ENCODE measurements around the gene TXNDC11.

TXNDC11 gene

GRCh38 chr16:11717811-11718210 is 24.8 kb downstream of the TXNDC11 start:
- no peak for DNase-seq

- DNase-seq = no peak
These were observed 26.3 kb downstream of the TXNDC11 start for GRCh38 chr16:11716336-11716735.

- no peak for DNase-seq
These were observed 27.3 kb downstream of the TXNDC11 start for GRCh38 chr16:11715246-11715947.

- no peak for DNase-seq
These were observed 30.5 kb downstream of the TXNDC11 start for GRCh38 chr16:11712122-11712521.

- DNase-seq = no peak
These were observed 31.0 kb downstream of the TXNDC11 start for GRCh38 chr16:11711662-11712061.

GRCh38 chr16:11708421-11708820 is 34.2 kb downstream of the TXNDC11 start:
- DNase-seq = no peak

- DNase-seq = no peak
These were observed 34.9 kb downstream of the TXNDC11 start for GRCh38 chr16:11707679-11708197.

- DNase-seq = no peak
These were observed 36.4 kb downstream of the TXNDC11 start for GRCh38 chr16:11706180-11706742.

GRCh38 chr16:11705311-11706025 is 37.2 kb downstream of the TXNDC11 start:
- DNase-seq = no peak

- no peak for DNase-seq
These were observed 42.2 kb downstream of the TXNDC11 start for GRCh38 chr16:11700264-11701029.

- DNase-seq = no peak
These were observed 43.3 kb downstream of the TXNDC11 start for GRCh38 chr16:11699234-11699894.

- no peak for DNase-seq
These were observed 44.4 kb downstream of the TXNDC11 start for GRCh38 chr16:11698271-11698689.

GRCh38 chr16:11697319-11697718 is 45.3 kb downstream of the TXNDC11 start:
- no peak for DNase-seq

GRCh38 chr16:11696266-11697012 is 46.2 kb downstream of the TXNDC11 start:
- no peak for DNase-seq

GRCh38 chr16:11692651-11693050 is 50.0 kb downstream of the TXNDC11 start:
- DNase-seq = no peak

GRCh38 chr16:11692171-11692570 is 50.5 kb downstream of the TXNDC11 start:
- no peak for DNase-seq

GRCh38 chr16:11691771-11692170 is 50.9 kb downstream of the TXNDC11 start:
- DNase-seq = no peak

GRCh38 chr16:11691235-11691634 is 51.4 kb downstream of the TXNDC11 start:
- DNase-seq = no peak

- no peak for DNase-seq
These were observed 53.4 kb downstream of the TXNDC11 start for GRCh38 chr16:11689031-11689840.

- DNase-seq = no peak
These were observed 54.2 kb downstream of the TXNDC11 start for GRCh38 chr16:11688520-11688886.

Measured in activated naive CD4-positive, alpha-beta T cell (primary cell).